SK-N-DZ (cell line): ENCODE data around the gene SRPK2.

Experiments used
- DNase-seq: peaks from one replicate; pipeline ENCODE4 v3.0.0-alpha.2; 2015; ENCODE audit warnings: low spot score

SRPK2 gene

DNA sequence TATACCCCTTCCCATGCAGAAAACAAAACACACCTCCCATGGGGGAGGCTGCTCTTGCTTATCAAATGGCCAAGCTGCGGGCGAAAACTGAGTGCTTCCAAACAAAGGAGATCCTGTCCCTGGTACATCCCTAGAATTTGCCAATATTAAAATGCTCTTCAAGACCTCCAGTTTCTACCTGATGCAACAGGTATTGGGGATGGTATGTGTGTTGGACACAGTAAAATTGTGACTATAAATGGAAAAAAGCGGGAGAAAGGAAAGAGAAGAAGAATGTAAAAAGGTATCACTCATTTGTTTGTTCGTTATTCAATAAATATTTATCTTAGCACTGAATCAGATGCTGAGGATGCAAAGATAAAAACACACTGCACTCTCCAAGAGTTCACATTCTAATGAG lies 250.8 kb downstream of the SRPK2 start:
- DNase-seq = no peak

DNA sequence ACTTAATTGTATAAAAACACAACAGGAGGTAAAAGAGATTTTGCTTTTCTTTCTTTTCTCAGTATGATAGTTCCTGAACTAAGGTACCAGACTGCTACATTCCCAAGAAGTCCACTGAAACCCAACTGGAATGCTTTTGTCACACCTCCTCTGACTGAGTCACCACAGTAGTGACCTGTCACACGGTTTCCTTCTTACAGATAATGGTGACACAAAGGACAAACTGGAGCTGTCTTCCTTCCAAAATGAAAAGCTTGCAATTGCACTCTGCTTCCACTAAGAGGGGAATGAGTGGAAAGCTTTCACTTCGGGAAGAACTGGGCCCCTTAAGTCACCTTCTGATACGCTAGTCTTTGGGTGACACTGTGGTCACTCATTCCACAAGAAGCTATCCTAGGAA lies 252.5 kb downstream of the SRPK2 start:
- DNase-seq = no peak

DNA sequence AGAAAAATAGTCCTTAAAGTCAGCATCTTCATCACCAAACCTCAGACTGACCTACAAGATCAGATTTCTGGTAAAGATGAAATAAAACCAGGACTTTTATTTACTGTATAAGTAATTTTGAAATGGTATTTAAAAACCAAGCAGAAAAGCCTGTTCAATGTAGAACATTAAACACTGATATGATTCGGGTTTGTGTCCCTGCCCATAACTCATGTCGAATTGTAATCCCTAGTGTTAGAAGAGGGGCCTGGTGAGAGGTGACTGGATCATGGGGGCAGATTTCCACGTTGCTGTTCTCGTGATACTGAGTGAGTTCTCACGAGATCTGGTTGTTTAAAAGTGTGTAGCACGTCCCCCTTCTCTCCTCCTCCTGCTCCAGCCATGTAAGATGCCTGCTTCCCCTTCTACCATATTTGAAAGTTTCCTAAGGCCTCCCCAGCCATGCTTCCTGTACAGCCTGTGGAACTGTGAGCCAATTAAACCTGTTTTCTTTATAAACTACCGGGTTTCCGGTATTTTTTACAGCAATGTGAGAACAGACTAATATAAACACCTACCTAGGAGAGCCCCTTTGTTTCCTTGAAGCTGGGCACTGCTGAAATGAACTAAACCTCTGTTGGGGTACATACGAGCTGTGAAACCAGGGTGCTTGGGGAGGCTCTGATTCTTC lies 254.6 kb downstream of the SRPK2 start:
- no peak for DNase-seq

- no peak for DNase-seq
These were observed 255.4 kb downstream of the SRPK2 start for GRCh38 chr7:105133358-105133757.

DNA sequence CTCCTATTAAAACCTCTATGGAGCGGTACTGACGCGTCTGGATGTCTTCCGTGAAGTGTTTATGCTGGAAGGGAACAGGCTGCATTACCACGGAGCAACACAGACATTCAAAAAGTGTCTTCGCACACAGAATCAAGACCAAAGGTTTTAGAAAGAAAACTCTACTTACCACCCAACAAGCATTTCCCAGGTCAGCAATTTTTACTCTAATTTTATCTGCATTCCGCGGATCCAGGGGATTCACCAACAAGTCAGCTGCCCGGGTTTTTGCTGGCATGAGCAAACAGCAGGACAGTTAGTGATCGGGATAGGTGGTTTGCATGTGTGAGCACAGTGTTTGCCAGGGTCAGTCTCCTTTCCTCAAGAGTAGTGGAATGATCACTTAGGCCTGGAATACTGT lies 255.9 kb downstream of the SRPK2 start:
- DNase-seq = no peak

GRCh38 chr7:105132335-105132734 lies 256.4 kb downstream of the SRPK2 start:
- no peak for DNase-seq

- DNase-seq = no peak
These were observed 256.8 kb downstream of the SRPK2 start for GRCh38 chr7:105131890-105132289.

- DNase-seq = no peak
These were observed 257.6 kb downstream of the SRPK2 start for GRCh38 chr7:105131033-105131656.

GRCh38 chr7:105130580-105130979 lies 258.1 kb downstream of the SRPK2 start:
- DNase-seq = no peak

DNA sequence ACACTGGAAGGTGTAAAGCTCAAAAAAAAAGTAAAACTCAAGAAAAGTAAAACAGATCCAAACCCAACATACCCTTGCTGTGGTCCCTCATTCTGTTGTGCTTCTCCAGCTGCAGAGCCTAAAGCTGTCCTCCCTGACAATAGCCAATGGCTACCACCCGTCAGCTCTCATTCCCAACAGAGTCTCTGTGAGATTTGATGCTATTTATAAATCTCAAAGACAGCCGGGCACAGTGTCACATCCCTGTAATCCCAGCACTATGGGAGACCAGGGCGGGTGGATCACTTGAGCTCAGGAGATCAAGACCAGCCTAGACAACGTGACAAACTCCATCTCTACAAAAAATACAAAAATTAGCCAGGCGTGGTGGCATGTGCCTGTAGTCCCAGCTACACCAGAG lies 258.7 kb downstream of the SRPK2 start:
- no peak for DNase-seq

DNA sequence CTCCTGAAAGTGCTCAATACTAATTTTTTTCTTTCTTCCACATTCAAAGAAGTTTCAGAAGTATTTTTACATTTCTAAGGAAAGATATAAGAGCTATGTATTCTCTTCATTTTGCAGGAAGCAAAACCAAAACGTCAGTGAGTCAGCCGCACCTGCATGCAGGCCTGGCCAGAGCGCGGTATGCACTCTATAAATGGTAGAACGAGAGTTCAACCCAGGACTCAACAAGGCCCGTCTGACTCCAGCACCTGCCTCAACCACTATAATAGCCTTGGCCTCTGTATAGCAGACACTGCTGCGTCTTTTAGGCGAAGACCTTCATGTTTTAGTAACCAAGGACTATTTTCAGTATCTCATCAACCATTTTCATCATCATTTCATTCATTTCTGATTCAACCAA lies 261.5 kb downstream of the SRPK2 start:
- DNase-seq = no peak

DNA sequence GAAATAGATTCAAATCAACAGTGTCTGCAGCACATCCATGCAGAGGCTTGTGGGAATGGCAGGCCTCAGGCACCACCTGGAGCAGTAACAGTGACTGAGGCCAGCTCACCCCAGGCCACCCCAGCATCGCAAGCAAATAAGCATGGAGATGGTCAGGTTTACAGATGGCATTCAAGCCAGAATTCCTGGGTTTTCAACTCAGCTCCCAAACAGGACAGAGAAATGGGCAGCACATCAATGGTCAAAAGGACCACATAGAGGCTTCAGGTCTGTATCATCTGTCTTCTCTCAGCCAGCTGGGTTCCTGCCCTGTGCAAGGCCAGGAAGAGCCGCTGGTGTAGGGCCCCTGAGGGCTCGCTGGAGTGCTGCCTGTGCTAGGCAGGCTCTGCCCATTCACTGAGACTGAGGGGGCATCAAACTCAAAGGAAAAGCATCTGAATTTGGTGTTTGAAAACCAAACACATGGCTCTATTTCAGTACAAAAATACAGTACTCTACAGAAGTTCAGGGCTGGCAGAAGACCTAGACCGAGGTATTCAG lies 262.2 kb downstream of the SRPK2 start:
- no peak for DNase-seq

DNA sequence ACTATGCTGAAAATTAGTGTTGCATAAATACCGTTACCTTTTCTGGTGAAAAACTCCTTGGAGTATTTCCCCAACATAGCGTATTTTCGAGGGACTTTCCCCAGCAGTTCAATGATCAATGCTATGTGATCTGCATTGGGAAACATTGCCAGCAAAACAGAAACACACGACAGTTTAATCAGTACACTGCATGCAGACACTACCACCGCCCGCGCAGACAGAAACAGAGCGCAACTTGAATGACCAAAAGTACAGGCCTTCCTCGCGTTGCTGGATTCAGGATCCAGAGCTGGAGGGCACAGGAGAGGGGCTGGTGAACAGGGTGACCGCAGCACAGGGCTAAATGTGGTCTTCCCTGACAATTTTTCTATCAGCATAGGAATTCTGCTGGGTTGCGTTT lies 263.0 kb downstream of the SRPK2 start:
- DNase-seq = no peak

- DNase-seq = no peak
These were observed 266.1 kb downstream of the SRPK2 start for GRCh38 chr7:105122619-105123018.

DNA sequence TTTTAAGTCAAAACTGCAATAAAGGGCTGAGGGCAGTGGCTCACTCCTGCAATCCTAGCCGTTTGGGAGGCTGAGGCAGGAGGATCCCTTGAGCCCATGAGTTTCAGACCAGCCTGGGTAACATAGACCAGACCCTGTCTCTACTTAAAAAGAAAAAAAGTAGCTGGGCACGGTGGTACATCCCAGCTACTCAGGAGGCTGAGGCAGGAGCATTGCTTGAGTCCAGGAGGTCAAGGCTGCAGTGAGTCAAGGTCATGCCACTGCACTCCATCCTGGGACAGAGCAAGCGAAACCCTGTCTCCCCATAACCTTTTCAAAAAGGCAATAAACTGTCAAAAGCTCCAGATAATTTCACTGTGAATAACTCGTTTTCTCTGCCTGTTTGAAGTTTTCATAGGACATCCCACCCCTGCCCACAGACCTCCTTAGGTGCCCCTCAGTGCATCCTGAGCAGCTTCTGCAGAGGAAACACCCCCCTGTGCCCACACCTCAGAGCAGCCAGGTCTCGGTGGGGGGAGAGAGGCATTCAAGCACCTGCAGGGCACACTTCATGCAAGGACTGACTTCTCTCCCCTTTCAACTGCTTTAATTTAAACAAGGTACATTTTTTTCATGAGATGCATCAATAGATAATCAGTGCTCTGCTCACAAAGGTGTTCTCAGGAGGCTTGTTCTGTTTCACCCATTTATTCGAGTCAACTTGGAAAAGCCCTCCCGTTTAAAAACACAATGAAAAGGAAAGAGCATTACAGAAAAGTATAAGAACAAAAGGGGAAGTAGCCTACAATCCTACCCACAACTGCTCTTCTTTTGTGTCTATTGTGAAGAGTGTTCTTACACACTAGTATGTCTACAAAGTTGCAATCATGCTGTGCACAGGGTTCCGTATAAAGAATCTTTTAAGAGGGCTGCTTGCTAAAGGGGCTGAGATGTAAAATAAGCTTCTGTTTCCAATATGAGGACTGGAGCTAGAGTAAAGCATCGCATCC lies 269.8 kb downstream of the SRPK2 start:
- DNase-seq = no peak

DNA sequence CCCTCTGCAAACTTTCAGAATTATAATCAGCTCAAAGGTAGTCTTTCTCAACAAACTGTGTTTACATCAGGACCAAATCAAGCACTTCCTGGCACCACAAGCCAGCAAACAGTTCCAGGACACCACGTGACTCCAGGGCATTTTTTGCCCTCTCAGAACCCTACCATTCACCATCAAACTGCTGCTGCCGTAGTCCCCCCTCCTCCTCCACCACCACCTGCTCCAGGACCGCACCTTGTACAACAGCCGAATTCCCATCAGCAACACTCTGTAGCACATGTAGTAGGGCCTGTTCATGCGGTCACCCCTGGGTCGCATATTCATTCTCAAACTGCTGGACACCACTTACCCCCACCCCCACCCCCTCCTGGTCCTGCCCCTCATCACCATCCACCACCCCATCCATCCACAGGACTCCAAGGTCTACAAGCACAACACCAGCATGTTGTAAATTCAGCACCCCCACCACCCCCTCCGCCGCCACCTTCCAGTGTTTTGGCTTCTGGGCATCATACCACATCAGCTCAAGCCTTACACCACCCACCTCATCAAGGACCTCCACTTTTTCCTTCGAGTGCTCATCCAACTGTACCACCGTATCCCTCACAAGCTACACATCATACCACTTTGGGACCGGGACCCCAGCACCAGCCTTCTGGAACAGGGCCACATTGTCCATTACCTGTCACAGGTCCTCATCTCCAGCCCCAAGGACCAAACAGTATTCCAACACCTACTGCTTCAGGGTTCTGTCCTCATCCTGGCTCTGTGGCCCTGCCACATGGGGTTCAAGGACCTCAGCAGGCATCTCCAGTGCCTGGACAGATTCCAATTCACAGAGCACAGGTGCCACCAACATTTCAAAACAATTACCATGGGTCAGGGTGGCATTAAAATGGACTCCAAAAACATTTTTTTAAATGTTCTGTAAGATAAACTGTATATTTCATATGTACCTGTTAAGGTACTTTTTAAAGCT lies 276.0 kb downstream of the SRPK2 start:
- DNase-seq = no peak

- DNase-seq = no peak
These were observed 281.3 kb downstream of the SRPK2 start for GRCh38 chr7:105107458-105107857.

DNA sequence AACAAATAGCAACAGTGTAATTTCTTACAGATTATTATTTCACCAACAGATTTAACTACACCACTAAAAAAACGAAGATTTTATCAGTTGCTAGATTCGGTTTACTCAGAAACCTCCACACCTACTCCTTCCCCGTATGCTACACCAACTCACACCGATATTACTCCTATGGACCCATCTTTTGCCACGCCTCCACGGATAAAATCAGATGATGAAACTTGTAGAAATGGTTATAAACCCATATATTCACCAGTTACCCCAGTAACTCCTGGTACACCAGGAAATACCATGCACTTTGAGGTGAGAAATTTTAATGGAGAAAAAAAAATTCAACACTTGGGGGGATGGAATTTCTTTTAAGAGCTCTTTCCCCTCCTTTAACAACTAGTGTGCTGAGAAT lies 282.2 kb downstream of the SRPK2 start:
- DNase-seq = no peak

- no peak for DNase-seq
These were observed 283.1 kb downstream of the SRPK2 start for GRCh38 chr7:105105579-105105978.

- no peak for DNase-seq
These were observed 286.0 kb downstream of the SRPK2 start for GRCh38 chr7:105102557-105103352.
